Activated T-cell treated with anti-CD3 and anti-CD28 coated beads for 24 hours (primary cell): ENCODE measurements around the gene SLC25A4.
"Not testable (repeated sequence)": the region's sequence is repeated elsewhere in the genome, so short reads cannot be mapped to it uniquely, and the experiment has no call there.

Experiments used
- DNase-seq: peaks from one replicate; pipeline ENCODE4 v3.0.0-alpha.2; 2020; ENCODE audit warnings: low read depth

SLC25A4 gene

GRCh38 chr4:185142912-185143600, at the start of gene SLC25A4:
SLC25A4 (plus strand) TSS chr4:185143266; CDS start chr4:185143373, 107 bp downstream.
- DNase-seq = peak; percentile 77

GRCh38 chr4:185093603-185094002, 49.5 kb upstream of the SLC25A4 start:
- no peak for DNase-seq

DNA sequence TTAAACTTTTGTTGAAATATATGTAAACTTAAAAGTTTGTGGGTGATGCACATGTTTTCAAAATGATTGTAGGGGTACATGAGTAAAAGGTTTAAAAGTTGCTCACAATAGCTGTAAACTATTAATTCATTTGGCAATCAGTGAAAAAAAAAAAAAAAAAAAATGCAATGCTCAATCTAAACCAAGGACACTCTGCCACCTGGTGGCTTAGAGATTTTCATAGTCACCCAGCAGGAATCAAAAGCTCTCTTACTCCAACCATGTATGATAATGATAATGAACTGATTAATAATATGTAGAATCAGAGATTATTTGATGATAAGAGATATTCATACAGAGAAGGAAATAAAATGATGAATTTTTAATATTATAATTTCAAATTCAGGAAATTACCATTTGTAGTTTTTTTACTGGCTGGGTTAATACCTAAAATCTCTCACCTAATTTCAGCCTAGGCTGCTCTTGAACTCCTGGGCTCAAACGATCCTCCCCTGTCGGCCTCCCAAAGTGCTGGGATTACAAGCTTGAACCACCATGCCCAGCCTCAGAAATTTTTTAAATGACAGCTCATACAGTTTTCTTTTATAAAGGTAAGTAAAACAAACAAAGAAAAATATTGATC, 46.9 kb upstream of the SLC25A4 start:
- DNase-seq = no peak

GRCh38 chr4:185098474-185098873, 44.6 kb upstream of the SLC25A4 start:
- DNase-seq = no peak

- DNase-seq = no peak
These were observed 43.9 kb upstream of the SLC25A4 start for GRCh38 chr4:185099024-185099682.

DNA sequence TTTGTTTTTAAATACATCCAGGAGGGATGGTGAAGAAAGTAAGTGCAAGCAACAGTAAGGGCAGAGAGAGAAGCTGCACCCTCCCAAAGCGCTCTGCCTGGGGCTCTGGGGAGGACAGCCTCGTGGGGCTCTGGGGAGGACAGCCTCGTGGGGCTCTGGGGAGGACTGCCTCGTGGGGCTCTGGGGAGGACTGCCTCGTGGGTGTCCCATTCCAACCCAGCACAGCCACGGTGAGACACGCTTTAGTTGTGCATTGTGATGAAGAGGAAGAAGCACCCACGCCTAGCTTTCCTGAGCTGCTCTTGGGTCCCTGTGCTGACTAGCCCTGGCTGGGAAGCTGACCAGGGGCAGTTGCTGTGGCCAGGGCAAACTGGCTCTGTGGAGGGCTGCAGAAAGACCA, 43.1 kb upstream of the SLC25A4 start:
- DNase-seq = no peak

DNA sequence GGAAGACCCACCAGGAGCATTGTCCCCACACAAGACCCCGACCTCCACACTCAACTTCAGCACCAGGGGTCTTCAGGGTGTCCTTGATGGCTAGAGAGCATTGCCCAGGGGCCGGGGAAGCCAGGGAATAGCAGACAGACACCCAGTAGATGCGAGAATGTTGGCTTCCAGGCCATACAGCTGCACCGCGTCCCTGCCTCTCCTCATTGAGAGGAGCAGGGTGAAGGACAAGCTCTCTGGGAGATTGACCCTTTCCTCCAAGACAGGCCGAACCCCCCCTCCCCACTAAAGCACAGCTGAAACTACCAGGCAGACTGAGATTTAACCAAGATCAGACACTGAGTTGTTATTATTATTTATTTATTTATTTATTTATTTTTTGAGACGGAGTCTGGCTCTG, 42.6 kb upstream of the SLC25A4 start:
- no peak for DNase-seq

- no peak for DNase-seq
These were observed 41.6 kb upstream of the SLC25A4 start for GRCh38 chr4:185101354-185101890.

- no peak for DNase-seq
These were observed 38.3 kb upstream of the SLC25A4 start for GRCh38 chr4:185104733-185105132.

DNA sequence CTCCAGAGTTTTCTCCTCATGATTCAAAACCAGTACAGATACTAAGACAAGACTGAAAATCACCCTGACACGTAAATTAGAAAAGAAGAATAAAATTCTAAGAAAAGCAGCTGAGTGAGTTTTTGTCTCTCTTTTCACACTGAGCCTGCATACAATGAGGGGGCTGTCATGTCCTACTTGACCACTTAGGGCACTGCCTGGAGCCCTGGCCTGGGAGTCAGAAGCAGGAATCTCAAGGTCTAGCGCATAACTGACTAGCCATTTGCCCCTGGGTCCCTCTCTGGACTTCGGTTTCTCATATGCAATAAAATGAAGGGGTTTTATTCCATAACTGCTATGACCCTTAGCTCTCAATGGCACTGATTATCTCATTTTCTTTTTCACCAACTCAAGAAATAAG, 36.7 kb upstream of the SLC25A4 start:
- DNase-seq = no peak

DNA sequence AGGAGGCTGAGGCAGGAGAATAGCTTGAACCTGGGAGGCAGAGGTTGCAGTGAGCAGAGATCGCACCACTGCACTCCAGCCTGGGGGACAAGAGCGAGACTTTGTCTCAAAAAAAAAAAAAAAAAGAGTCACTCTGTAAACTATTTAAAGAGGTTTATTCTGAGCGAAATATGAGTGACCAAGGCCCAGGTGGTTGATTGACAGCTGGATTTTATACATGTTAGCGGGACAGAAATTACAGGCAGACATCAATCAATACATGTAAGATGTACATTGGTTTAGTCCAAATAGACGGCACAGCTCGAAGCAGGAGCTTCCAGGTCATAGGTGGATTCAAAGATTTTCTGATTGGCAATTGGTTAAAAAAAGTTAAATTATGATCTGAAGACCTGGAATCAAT, 35.5 kb upstream of the SLC25A4 start:
- not testable (repeated sequence) for DNase-seq

- DNase-seq = no peak
These were observed 34.9 kb upstream of the SLC25A4 start for GRCh38 chr4:185108185-185108584.

DNA sequence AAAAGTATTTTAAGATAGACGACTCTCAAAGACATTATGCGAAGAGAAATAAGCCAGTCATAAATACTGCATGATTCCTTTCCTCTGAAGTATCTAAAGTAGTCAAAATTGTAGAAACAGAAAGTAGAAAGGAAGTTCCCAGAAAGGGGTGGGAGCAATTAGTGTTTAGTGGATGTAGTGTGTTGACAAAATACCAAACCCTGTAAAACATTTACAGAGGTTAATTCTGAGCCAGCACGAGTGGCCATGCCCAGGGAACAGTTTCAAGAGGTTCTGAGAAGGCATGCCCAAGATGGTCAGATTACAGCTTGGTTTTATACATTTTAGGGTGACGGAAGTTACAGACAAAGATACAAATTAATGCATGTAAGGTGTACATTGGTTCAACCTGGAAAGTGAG, 34.4 kb upstream of the SLC25A4 start:
- DNase-seq = no peak

DNA sequence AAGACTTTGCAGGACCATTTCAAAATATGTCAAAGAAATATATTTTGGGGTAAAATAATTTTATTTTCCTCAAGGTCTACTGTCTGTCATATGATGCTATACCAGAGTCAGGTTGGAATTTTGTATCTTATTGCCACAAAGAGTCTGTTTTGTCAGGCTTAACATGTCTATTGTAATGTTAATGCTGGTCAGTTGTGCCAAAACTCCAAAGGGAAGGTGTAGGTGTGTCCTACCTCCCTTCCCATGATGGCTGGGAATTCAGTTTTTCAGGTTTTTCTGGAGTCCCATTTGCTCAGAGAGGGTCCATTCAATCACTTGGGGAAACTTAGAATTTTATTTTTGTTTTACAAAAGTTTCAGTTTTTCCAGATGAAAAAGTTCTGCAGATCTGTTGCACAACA, 33.3 kb upstream of the SLC25A4 start:
- DNase-seq = no peak

GRCh38 chr4:185110375-185110823, 32.7 kb upstream of the SLC25A4 start:
- no peak for DNase-seq

DNA sequence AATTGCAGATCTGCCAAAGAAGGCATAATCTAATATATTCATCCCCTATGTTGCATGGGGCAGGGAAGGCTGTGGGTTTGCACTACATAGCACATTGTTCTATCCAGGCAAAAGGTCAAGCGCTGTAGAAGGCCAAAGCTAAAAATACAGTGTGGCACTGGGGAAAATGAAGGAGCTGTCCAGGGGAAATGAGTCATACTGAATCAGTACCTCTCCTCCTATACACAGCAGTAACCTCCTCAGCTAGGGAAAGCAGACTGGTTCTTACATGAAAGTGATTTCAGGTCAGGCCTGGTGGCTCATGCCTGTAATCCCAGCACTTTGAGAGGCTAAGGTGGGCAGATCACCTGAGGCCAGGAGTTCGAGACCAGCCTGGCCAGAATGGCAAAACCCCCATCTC, 31.0 kb upstream of the SLC25A4 start:
- no peak for DNase-seq

- no peak for DNase-seq
These were observed 29.7 kb upstream of the SLC25A4 start for GRCh38 chr4:185113340-185113739.

GRCh38 chr4:185115827-185116232, 27.2 kb upstream of the SLC25A4 start:
- no peak for DNase-seq

DNA sequence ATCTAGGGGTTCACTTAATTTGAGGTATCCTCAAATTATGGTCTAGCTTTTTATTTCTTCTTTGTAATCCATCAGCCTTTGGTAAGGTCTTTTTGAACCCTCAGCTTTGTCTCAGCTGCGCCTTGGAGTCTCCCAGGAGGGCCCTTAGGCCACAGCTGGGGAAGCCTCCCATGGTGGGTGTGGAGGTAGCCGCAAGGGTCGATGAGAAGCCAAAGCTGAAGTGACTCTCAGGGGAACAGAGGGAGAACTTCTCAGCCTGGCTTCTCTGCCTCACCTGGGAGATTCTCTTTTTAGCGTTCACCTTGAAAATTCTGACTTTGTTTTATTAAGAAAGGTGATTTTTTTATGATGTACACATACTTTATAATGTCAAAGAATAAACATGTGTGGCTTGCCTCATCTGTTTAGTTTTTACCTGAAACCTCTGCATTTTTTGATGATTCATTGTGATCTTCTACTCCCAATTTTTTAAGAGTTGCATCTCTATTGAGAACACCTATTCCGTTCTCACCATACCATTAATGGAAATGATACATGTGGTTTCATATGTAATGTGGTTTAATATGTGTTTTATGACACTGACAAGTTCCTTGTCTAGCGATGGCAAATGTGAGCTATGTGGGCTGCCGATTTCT, 25.6 kb upstream of the SLC25A4 start:
- DNase-seq = no peak

DNA sequence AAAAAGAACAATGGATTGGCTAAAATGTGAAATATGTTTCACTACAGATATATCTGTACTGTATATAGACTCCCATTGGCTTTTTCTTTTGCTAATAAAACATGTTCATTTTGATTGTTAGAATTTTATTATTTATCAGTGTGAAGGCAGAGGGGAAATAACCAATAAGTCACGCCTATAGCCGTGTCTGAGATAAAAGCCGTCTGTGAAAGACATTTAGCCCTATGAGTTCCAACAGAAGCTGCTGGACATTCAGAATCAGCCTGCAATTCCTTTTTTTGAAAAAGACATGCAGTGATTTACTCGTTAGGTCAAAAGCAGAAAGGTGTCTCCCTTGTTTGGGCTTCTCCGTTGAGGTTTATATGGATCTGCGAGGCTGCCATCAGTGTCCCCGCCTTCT, 24.2 kb upstream of the SLC25A4 start:
- no peak for DNase-seq

DNA sequence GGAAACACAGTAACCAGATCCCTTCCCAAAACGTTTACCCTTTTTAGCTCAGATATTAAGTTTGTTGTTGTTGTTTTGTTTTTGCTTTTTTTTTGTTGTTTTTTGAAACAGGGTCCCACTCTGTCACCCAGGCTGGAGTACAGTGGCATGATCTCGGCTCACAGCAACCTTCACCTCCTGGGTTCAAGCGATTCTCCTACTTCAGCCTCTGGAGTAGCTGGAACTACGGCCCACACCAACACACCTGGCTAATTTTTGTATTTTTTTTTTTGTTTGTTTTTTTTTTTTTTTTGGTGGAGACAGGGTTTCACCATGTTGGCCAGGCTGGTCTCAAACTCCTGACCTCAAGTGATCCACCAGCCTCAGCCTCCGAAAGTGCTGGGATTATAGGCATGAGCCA, 23.6 kb upstream of the SLC25A4 start:
- DNase-seq = not testable (repeated sequence)

DNA sequence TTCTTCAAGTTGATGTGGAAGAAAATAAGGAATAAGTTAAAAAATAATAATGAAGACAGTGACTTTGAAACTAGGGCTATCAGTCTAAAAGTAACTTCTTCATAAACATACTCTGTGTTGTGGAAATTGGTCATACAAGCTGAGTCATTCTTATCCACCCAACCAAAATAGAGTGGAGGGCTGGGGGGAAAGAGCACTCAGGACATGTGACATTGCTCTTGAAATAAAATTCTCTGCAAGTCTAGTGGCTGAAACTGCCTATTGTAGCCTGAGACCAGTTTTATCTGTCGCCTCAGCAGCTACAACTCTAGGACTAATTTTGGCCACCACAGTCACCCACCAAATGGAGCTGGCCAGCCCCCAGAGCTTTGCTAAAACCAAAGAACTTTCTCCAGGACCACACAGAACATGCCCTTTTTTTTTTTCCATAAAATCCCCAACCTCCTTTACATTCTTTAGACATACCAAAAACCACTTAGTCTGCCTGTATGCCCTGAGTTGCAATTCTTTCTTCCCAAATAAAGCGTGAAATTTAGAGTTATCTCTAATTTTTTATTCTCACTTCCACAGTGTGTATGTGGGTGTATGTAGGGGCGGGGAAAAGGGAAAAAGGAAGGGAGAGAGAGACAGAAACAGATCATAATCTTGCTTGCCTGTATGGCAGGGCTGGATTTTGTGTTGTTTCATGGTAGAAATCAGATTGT, 23.0 kb upstream of the SLC25A4 start:
- no peak for DNase-seq
